Epithelial cell of prostate (primary cell): ENCODE results near the gene RNF217.
"Not testable (repeated sequence)": the region's sequence is repeated elsewhere in the genome, so short reads cannot be mapped to it uniquely, and the experiment has no call there.

Experiments
- DNase-seq: peaks from one replicate; pipeline ENCODE4 v3.0.0-alpha.2; 2011; ENCODE audit warnings: low read depth, low spot score
- H3K27ac ChIP-seq: fragments of 450-650 bp; 2 replicates; pipeline ENCODE4 v1.5.1; 2017; ENCODE audit warnings: mild to moderate bottlenecking

Gene RNF217, protein sequence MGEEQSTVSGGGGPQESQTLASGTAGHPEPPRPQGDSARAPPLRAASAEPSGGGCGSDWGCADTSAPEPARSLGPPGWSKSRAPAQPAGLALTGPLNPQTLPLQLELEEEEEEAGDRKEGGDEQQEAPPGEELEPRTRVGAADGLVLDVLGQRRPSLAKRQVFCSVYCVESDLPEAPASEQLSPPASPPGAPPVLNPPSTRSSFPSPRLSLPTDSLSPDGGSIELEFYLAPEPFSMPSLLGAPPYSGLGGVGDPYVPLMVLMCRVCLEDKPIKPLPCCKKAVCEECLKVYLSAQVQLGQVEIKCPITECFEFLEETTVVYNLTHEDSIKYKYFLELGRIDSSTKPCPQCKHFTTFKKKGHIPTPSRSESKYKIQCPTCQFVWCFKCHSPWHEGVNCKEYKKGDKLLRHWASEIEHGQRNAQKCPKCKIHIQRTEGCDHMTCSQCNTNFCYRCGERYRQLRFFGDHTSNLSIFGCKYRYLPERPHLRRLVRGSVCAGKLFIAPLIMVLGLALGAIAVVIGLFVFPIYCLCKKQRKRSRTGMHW

DNA sequence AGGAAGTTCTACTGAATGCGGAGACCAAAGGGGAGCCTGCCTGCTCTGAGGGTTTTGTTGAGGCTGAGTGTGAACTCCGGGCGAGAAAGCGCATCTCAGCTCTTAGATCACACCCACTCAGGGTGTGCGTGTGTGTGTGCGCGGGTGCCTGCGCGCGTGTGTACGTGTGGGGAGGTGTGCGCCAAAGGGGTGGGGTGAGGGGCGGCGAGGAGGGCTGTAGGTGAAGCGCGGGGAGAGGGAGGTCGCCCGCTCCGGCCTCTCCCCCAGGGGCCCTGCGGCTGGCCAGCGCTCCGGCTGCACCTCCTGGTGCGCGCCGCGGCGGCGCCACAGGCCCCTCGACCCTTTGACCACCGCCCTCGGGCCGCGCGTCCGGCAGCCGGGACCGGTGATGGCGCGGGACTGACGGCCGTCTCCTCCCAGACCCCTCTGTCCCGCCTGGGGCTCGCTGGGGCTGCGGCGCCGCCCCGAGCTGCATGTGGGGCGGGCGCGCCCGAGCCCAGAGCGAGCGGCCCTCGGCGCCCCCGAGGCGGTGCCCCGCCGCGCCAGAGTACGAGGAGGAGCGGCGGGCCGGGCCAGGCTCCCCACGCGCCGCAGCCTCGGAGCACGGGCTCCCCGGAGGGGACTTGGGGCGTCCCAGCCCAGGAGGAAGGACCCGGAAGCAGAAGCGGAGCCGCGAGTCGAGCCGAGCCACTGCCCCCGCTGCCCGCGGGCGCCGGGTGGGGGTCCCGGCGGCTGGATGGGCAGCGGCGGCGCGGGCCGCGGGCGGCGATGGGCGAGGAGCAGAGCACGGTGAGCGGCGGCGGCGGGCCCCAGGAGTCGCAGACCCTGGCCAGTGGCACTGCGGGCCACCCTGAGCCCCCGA, at the start of gene RNF217:
TSS of gene RNF217 (plus strand) at position 661 of the 862 bp plus-strand sequence. CDS start at position 769, 108 bp downstream.
- peak within 1 kb of the TSS; percentile 89 for H3K27ac ChIP-seq
- DNase-seq: no peak

DNA sequence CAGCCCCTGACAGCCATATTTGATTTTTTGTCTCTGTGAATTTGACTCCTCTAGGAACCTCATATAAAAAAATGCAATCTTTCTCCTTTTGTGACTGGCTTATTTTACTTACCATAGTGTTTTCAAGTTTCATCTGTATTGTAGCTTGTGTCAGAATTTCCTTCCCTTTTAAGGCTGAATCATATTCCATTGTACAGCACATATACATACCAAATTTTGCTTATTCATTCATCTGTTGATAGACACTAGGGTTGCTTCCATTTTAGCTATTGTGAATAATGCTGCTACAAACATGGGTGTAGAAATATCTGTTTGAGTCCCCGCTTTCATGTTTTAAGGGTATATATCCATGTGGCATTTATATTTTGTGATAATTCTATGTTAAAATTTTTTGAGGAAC, 49.2 kb upstream of the RNF217 start:
- DNase-seq: no peak
- H3K27ac ChIP-seq: no peak overlapping the region

DNA sequence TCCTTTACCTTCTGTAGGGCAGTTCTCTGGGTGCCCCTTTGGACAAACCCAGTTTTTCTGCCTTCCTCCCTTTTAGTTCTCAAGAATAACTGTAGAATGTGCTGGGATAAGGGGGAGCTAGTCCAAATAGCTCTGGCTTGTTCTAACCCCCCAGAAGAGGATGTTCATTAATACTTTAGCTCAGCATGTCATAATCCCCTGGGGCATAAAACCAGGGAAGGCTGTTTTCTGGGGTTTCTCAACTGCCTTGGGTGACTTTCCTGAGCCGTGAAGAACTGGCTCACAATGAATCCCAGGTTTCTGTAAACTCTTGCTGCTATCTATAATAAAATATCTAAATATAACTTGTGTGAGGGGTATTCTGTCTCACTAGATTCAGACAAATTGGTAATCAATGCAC, 44.5 kb upstream of the RNF217 start:
- DNase-seq: no peak

DNA sequence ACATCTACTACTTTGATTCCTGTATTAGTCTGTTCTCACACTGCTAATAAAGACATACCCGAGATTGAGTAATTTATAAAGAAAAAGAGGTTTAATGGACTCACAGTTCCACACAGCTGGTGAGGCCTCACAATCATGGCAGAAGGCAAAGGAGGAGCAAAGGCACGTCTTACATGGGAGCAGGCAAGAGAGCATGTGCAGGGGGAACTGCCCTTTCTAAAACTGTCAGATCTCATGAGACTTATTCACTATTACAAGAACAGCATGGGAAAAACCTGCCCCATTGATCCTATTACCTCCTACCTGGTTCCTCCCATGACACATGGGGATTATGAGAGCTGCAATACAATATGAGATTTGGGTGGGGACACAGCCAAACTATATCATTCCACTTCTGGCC, 42.5 kb upstream of the RNF217 start:
- not testable (repeated sequence) for H3K27ac ChIP-seq, DNase-seq

More for the DNA sequence above, 44.5 kb upstream of the RNF217 start:
- no peak overlapping the region for H3K27ac ChIP-seq

DNA sequence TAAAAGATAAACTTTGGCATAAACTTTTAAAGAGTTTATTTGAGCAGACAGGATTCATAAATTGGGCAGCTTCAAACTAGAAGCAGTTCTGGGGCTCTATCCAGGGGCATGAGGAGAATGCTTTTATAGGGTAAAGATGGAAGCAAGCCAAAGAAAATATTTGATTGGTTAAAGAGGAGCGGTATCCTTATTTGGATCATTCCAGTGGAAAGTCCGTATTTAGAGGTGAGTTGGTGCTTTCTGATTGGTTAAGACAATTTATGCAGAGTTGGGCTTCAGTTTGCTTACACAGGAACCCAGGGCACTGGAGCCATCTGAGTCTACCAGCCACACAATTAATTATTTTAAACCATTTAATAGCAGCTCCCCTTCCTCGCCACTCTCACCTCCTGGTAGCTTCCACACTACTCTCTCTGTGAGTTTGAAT, 37.9 kb upstream of the RNF217 start:
- DNase-seq: no peak
- H3K27ac ChIP-seq: no peak overlapping the region

DNA sequence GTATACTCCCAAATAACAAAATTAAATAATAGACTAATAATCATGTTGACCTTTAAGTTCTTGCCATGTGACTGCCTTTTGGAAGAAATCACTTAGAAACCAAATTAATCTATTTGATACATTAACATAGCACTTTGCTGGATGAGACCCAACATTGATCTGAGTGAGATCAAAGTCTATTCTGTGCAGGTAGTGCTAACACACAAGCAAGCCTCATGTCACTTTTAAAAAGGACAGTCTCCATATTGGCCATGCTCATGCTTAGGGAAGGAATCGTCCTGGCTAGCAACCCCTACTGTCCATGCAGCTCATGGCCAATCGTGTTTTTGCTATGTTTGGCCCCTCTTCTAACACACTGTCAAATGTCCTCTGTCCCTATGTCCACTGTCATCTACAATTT, 35.8 kb upstream of the RNF217 start:
- DNase-seq: no peak

DNA sequence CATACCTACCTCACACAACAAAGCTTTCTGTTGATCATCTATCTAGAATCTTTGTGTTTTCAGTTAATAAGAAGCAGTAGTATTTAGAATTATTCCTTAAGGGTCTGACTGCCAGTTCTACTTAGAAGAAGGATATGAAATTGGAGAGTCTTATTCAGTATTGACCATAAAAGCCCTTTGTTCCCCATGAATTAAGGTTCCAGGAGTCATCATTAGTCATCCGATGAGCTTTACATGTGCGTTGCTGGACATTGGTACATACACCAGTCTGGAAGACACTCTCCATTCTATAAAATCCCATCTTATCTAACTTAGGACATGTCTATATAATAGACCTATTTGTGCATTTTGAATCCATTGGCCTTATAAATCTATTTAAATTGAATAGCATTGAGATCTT, 34.4 kb upstream of the RNF217 start:
- peak; percentile 34 for DNase-seq

More for the DNA sequence above, 35.8 kb upstream of the RNF217 start:
- H3K27ac ChIP-seq: no peak overlapping the region

DNA sequence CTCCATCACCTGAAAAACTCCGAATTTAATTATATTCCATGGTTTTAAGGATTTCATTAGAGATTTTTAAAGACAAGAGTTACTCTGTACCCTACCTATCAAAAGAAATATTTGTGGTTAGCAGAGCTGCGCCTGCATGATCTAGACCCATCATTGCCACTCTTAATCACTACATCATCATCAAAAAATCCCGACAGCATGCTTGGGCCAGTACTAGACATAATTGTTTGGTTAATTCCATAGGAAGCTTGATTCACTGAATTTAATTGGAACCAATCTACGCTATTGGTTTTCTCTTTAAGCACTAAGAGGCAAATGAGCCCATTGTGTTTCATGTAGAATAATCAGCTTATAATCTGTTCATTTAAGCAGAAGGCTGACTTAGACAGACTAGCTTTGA, 33.4 kb upstream of the RNF217 start:
- peak overlapping the region; percentile 70 for H3K27ac ChIP-seq
- DNase-seq: peak; percentile 31

More for the DNA sequence above, 34.4 kb upstream of the RNF217 start:
- H3K27ac ChIP-seq: peak overlapping the region; percentile 70

DNA sequence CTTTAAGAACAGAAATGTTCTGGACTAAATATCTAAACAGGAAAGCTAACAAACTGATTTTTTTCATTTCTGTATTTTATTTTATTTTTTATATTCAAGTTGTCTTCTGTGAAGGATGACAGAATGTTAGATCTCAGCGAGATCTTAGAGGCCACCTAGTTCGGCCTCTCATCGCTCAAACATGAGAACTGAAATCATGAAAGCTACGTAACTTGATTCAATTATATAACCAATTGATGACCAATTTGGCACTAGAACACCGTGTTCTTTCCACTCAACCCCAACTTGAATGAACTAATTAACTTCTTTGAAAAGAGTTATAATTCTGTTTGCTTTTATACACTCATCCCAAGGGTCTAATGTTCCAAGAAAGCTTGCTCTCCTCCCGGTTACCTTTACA, 24.6 kb upstream of the RNF217 start:
- H3K27ac ChIP-seq: no peak overlapping the region
- no peak for DNase-seq

DNA sequence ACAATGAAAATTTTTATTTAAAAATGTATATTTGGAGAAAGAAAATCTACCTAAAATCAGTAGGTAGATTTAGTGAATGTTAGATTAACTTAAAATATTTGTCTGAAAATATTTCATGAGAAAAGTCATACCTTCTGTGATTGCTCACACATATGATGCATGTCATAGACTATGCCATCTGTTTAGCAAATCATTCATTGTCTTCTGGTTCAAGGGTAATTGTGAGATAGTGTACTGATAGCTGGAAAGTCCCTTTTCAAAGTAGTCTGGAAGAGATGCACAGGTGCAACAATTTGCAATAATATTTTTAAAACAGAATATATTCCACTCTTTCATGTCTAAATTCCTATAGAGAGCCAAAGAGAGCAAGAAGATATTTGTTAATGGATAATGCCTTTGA, 21.0 kb upstream of the RNF217 start:
- no peak for DNase-seq

DNA sequence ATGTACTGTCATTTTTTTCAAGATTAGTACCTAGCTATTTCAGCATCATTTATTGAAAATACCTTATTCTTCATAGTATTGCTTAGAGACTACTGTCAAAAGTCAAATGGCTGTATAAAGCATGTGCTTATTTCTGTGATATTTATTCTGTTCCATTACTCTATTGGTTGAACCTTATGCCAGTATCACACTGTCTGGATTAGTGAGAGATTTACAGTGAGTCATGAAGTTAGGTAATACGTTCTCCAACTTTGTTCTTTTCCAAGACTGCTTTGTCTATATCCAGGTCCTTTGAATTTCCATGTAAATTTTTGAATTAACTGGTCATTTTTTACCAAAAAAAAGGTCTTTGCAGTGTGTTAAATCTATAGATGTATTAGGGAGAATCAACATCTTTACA, 18.6 kb upstream of the RNF217 start:
- no peak overlapping the region for H3K27ac ChIP-seq
- no peak for DNase-seq

More for the DNA sequence above, 21.0 kb upstream of the RNF217 start:
- no peak overlapping the region for H3K27ac ChIP-seq

DNA sequence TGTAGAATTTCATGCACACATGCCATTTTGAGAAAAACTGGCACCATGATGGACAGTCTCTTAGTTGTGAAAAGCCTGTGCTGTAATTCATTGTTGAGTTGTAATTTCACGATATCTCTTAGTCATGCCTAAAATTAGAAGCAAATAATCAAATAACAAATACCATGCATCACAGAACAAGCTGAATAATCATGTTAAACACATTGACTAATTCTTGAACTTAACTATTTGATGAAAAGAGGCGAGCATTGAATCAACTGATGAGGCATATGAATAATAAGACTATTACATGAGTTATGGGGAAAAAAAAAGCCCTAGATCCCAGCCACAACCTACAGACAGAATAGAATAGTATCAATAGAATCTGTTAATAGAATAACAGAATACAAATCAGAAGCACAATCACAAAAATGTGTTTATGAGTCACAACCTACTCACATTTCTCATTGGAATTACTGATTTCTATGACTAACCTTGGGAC, 14.2 kb upstream of the RNF217 start:
- peak overlapping the region; percentile 10 for H3K27ac ChIP-seq
- DNase-seq: no peak

DNA sequence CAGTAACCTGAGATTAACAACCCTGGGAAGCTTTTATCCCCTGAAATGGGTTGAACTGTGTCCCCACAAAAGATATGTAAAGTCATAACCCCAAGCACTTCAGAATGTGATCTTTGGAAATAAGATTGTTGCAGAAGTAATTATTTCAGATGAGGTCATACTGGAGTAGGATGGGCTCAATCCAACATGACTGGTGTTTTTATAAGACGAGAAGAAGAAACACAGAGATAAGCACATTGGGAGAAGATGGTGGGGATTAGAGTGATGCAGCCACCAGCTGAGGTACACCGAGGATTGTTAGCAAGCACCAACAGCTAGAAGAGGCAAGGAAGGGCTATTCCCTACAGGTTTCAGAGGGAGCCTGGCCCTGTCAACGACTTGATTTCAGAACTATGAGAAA, 12.5 kb upstream of the RNF217 start:
- DNase-seq: no peak
- no peak overlapping the region for H3K27ac ChIP-seq

DNA sequence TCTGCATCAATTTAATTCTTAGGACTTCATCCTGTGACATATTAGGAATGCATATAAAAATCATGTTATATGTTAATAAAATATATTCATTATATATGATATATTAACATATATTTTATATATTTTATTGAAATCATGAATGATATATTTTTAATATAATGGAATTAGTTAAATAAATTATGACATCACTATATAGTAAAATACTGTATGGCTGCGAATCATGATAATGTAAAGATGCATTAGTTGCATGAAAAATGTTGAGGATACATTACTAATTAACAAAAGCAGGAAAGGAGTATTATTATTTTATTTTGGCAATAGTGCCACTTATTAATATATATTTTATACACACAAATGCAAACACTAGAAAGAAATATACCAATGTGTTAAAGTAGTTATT, 8.4 kb upstream of the RNF217 start:
- H3K27ac ChIP-seq: no peak overlapping the region

DNA sequence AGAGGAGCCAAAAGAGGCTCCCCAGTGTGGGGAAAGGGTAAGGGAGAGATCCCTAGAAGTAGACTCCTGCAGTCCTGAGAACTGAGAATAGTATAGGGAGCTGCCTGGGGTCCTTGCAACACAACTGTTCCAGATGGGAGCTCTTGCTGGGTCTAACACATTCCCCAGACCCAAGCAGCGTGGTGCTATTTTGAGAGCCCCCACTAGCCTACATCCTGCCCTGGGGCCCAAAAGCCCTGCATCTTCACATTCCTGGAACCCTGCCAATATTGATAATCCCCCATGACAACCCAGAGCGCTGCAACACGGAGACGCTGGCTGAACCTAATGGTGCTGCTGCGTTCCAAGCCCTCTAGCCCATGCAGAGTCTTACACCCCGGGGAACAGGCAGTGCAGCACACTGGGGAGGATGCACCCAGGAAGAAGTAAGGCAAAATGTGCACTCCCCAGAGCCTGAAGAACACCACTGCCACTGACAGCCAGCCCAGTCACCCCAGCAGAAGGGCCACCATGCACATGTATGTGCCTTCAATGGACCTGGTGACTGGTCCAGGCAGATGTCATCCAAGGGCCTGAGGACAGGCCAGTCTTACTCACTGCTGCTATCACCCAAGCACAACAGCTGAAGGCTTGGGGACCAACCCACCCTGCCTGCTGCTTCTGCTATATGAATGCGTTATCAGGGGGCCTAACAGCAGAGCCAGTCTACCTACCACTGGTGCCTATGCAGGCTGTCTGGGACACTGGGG, 7.0 kb upstream of the RNF217 start:
- DNase-seq: no peak

More for the DNA sequence above, 8.4 kb upstream of the RNF217 start:
- DNase-seq: no peak

DNA sequence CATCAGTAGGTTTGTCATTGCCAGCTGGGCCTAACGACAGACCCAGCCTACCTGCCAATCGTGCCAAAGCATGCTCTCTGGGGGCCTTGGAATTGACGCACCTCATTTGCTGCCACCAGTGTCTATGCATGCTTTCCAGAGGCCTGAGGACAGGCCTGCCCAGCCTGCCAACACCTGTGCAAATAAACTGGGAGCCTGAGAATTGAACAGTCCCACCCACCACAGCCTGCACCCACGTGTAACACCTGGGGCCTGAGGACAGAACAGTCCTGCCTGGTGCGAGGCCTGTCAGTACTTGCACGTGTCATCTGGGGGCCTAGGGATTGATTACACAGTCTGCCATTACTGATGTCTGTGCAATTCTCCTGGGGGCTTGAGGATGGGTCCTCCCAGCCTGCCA, 6.2 kb upstream of the RNF217 start:
- H3K27ac ChIP-seq: no peak overlapping the region

More for the DNA sequence above, 7.0 kb upstream of the RNF217 start:
- H3K27ac ChIP-seq: no peak overlapping the region

DNA sequence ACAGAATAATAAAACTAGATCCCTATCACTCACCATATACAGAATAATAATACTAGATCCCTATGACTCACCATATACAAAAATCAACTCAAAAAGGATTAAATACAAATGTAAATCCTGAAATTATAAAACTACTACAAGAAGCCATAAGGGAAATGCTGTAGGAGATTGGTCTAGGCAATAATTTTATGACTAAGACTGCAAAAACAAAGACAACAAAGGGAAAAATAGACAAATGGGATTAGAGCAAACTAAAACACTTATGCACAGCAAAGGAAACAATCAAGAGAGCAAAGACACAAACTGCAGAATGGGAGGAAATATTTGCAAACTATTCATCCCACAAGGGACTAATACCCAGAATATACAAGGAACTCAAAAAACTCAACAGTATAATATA, 4.1 kb upstream of the RNF217 start:
- no peak overlapping the region for H3K27ac ChIP-seq
- no peak for DNase-seq

More for the DNA sequence above, 6.2 kb upstream of the RNF217 start:
- DNase-seq: no peak

DNA sequence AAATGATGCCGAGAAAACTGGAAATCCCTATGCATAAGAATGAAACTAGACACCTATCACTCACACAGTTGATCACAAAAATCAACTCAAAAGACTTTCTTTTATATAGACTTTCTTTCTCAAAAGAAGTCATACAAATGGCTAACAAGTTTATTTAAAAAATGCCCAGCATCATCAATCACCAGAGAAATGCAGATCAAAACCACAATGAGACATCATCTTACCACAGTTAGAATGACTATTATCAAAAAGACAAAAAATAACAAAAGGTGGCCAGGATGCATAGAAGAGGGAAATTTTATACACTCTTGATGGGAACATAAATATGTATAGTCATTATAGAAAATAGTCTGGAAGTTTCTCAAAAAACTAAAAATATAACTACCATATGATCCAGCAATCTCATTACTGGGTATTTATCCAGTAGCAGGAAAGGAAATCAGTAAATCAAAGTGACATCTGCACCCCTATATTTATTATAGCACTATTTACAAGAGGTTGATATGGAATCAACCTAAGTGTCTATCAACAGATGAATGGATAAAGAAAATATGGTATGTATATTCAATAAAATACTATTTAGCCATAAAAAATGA, 3.4 kb upstream of the RNF217 start:
- H3K27ac ChIP-seq: no peak overlapping the region
- DNase-seq: no peak

DNA sequence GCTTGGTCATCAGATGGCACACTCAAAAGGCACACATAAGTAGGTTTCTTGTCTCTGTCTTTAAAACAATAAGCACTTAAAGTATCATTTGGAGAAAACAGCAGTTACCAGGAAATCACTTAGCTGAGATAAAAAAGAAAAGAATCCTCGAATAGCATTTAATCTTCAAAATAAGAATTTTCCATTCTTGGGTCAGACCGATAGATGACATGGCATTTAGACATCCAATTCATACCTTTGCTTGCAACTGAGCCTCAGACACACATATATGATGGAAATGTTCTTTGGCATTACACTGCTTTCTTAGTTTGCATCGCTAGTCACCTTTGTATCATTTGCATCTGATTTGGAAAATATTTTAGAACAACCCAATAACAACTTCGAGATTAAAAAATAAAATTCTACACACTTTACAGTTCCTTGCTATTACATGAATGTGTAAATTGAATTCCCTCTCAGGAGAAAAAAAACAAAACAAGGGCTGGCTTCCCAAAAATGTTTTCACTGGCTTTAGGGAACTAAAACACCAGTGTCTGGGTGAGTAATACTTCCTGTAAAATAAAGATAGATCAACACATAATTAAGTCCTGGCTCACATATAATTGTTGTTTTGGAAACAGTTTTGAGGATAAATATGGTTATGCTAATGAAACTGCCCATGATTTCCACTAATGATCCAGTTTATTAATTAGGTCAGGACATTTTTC, 1.3 kb upstream of the RNF217 start:
- H3K27ac ChIP-seq: peak overlapping the region; percentile 89

More for the DNA sequence above, 1.3 kb upstream of the RNF217 start:
- DNase-seq: no peak
